ENCODE results near the gene SLC7A14.

GRCh38 chr3:170458285-170458684, 127.6 kb downstream of the SLC7A14 start:
- TF ChIP-seq CTCF (IDR thresholded peaks at IDR 0.05) (no peak), POLR2A (IDR thresholded peaks at IDR 0.05) (no peak)
